HG02763 (cell line): ENCODE results near the gene MS4A15.

Source experiments
- ATAC-seq: cut with Tn5 transposase; IDR thresholded peaks from one replicate; pipeline ENCODE4 v1.9.1; 2021; ENCODE audit warnings: mild to moderate bottlenecking, moderate library complexity; ENCODE audit not compliant: unreplicated experiment

MS4A15 gene

GRCh38 chr11:60776167-60776566 is 19.5 kb downstream of the MS4A15 start:
- ATAC-seq = no peak

DNA sequence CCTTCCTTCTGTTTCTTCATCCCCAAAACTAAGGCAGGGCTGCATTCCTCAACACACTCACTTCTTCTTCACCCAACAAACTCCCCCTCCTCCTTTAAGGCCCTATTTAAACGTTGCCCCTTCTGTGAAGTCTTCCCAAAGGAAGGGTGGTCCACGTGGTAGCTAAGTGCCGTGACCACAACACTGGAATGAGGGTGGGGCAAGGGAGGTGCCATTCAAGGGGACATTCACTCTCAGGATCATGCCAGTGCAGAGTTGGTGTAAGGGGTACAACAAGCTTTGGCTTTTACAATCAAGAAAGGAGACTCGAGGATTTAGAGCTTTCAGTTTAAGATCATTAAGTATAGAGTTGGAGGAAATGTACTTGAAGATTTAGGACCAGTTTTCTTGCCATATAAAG is 20.4 kb downstream of the MS4A15 start:
- ATAC-seq = no peak

GRCh38 chr11:60777572-60777971 is 20.9 kb downstream of the MS4A15 start:
- ATAC-seq = no peak

- ATAC-seq = no peak
Measured at GRCh38 chr11:60780065-60780464, 23.4 kb downstream of the MS4A15 start.

DNA sequence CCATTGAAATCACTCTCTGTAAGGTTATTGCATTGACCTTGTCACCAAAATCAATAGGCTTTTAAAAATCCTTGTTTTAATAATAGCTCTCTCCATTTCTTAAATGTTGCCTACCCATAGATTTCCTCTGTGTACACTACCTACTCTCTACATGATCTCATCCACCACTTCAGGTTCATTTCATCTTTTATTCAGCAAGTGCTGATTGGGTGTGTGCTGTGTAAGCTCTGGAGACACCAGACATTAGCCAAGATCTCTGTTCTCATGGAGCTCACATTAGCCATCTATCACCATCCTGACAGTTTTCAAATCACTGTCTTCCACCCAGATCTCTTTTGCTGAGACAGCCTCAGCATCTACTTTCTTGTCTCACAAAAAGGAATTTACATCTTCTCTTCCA is 24.1 kb downstream of the MS4A15 start:
- no peak for ATAC-seq

- no peak for ATAC-seq
Measured at GRCh38 chr11:60781286-60781980, 24.8 kb downstream of the MS4A15 start.

DNA sequence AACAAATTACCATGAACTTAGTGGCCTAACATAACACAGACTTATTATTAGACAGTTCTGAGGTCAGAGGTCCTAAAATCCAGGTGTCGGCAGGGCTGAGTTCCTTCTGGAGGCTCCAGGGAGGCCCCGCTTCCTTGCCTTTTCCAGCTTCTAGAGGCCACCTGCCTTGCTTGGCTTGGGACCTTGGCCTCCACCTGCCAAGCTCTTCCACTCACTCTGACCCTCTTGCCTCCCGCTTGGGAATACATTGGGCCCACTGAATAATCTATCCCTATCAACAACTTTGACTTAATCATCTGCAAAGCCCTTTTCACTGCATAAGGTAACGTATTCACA is 25.3 kb downstream of the MS4A15 start:
- ATAC-seq = no peak

GRCh38 chr11:60782393-60783140 is 25.9 kb downstream of the MS4A15 start:
- ATAC-seq = no peak

- no peak for ATAC-seq
Measured at GRCh38 chr11:60783141-60783484, 26.4 kb downstream of the MS4A15 start.

- ATAC-seq = no peak
Measured at GRCh38 chr11:60783911-60784310, 27.2 kb downstream of the MS4A15 start.

- ATAC-seq = no peak
Measured at GRCh38 chr11:60785136-60785535, 28.5 kb downstream of the MS4A15 start, which contains the start of gene MS4A10. Gene MS4A10, plus strand, starts transcription at chr11:60785333. Its CDS starts 5,003 bp downstream, at chr11:60790336.

DNA sequence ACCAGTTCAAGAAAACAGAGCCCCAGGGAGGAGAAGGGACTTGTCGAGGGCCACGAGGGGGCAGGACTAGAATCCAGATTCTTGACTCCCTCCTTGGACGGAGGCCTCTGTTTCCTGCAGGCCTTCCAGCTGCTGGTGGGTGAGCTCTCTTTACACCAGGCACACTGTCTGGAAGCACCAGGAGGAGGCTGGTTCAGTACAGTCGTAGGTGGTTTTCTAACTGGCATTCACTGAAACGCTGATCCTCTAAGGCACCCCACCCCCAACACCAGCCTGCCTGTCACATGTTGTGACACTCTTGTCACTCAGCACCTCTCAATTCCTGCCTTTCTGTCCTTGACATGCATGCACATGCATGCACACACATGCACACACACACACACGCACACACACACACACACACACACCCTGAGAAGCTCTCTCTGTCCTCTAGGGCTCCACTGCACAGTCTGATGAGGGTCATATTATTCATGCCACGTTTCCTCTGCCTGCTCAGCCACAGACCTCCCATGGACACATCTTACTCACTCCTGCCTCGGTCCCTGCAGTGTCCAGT is 29.2 kb downstream of the MS4A15 start:
- ATAC-seq = no peak

DNA sequence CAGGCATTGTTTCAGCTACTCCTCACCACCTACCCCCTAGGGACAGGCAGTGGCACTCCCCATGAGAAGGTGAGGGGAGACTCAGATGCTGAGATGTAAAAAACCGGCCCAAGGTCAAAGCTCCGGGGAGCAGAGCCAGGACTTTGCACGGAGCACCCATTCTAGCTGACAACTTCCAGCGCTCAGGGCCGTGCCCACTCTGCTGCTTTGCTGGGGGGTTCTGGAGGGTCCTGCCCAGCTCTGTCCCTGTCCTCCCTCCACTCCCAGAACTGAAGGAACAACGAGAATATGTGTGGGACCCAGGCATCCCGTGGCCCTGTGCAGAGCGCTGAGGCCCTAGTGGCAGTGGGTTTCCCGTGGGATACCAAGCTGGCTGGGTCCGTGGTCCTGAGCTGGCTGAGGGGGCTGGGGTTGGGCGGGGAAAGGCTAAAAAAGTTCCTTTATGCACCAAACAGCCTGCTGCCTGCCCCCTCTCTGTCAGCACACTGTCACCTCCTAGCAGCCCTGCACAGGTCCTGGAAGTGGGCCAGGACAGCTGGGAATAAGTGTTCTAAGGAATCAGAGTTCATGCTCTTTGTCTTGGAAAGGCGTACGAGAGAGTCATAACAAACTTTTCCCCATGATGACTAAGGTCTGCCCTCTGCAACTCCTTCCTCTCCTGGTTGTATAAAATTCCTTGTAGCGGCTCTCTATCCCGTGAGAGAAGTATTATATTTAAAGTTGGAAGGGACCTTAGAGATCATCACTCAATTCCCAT is 30.3 kb downstream of the MS4A15 start:
- no peak for ATAC-seq

GRCh38 chr11:60788401-60789125 is 31.9 kb downstream of the MS4A15 start:
- ATAC-seq = no peak

DNA sequence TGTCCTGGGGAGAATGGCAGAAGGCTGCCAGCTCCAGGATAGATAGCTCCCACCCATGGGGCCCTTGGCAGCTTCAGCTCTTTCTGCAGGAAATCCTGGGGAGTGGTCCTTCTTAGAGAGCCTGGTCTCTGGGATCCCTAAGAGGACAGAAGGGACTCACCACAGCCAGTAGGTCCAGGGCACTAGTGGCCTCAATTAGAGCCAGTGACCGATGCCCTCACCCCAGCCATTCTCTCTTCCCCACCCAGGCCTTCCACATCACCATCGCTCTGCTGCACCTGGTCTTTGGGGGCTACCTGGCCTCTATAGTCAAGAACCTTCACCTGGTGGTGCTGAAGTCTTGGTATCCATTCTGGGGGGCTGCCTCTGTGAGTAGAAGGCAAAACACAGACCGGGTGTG is 34.1 kb downstream of the MS4A15 start:
- no peak for ATAC-seq

GRCh38 chr11:60791153-60791933 is 34.7 kb downstream of the MS4A15 start:
- no peak for ATAC-seq

GRCh38 chr11:60792521-60792920 is 35.9 kb downstream of the MS4A15 start:
- no peak for ATAC-seq

DNA sequence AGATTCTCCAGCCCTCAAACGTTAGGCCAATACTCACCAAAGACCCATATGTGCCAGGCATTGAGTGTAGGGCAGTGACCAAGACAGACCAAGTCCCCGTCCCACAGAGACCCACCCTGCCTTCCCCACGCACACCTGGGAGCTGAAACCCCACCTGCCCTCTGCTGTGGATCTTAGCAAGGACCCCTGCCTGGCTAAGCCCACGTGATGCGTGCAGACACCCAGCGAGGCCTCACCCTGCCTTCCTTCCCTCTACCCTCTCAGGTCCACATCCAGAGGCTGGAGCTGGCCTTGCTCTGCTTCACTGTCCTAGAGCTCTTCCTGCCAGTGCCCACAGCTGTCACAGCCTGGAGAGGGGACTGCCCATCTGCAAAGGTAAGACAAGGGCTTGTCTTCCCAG is 38.6 kb downstream of the MS4A15 start:
- no peak for ATAC-seq

- no peak for ATAC-seq
Measured at GRCh38 chr11:60797846-60798630, 41.4 kb downstream of the MS4A15 start.
